Inferior parietal cortex (tissue), 1 donor: ENCODE data around the gene PEDS1.
"Not testable (repeated sequence)": the region's sequence is repeated elsewhere in the genome, so short reads cannot be mapped to it uniquely, and the experiment has no call there.

Experiments
- DNase-seq: peaks from one replicate; pipeline ENCODE4 v3.0.0-alpha.2; 2016; ENCODE audit errors: extremely low spot score

Gene PEDS1

DNA sequence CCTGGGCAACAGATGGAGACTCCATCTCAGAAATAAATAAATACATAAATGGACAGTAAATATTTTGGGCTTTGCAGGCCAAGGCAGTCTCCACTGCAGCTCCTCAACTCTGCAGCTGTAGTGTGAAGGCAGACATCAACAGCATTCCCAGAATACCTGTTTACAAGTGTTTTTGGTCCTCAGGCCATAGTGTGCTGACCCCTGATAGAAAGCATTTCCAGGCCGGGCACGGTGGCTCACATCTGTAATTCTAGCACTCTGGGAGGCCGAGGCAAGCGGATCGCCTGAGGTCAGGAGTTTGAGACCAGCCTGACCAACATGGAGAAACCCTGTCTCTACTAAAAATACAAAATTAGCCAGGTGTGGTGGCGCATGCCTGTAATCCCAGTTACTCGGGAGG lies 18.4 kb downstream of the PEDS1 start:
- not testable (repeated sequence) for DNase-seq

DNA sequence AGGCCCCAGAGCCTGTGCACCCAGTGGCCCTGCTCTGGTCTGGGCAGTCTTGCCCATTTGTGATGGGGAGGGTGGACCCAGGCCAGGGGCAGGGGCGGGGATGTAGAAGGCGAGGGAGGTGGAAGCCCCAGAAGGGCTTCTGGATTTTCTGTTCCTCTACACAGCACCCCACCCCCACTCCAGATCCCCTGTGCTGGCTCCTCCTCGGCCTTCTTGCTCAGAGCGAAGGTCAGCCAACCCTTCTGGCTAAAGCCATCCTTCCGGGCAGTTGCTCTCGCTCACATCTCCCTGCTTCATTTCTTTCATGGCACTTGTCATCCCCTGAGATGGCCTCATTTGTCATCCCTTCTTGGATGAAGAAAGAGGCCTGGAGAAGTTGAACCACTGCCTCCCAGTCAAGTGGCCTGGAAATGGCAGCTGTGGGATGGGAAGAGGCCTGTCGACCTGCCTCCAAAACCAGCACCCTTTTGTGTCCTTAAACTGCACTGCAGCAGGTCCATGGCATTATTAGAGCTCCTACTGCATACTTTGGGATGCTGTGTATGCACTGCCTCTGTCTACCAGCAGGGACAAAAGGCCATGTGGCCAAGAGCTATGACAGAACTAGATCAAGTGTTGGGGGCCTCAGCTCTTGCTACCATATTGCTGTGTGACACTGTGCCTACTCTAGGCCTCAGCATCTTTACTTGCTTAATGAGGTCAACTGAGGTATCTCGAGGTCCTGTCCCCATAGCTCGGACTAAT lies 19.9 kb downstream of the PEDS1 start:
- no peak for DNase-seq

DNA sequence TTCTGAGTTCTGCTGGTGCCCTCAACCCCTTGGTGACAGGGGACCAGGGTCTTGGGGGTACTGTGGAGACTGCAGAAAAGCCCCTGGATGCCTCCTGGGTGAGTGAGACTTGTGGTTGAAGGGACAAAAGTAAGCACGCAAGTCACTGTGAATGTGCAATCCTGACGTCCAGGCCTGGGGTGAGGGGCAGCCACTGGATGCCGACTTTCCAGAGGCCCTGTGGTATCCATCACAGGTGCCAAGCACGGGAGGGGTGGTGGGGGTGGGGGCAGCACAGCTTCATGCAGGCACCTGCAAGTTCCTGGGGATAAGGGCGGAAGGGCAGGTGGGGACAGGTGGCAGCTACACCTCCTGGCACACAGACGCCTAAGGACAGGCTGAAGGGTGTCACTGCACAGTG lies 20.5 kb downstream of the PEDS1 start:
- no peak for DNase-seq

DNA sequence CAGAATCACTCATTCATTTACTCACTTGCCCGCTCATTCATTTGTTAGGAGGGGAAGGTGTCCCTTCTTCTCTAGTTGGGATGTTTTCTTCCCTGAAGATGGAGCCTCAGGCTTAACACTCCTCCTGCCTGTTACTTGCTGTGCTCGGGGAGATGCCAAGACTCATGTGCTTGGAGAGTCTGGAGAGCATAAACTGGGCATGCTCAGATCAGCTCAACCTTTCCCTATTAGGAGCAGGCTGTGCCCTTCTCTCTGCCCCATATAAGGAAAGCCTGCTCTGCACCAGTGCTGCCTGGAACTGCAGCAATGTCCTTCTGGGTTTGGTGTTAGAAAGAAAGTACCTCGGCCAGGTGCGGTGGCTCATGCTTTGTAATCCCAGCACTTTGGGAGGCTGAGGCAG lies 22.5 kb downstream of the PEDS1 start:
- no peak for DNase-seq

DNA sequence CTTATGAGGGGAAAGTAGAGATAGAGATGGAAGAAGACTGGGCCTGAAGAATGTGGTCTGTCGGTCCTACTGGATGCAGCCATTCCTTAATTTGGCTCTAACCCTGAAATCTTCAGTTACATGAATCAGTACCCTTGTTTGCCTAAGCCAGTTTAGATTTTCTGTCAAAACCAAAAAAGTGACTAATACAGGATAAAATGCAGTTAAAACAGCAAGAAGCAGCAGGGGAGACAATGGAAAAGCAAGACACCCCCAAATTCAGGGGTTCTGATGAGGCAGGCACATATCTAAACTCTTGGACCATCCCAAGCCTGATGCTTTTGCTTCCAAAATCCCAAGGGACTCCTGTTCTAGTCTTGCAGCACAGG lies 23.2 kb downstream of the PEDS1 start:
- no peak for DNase-seq

DNA sequence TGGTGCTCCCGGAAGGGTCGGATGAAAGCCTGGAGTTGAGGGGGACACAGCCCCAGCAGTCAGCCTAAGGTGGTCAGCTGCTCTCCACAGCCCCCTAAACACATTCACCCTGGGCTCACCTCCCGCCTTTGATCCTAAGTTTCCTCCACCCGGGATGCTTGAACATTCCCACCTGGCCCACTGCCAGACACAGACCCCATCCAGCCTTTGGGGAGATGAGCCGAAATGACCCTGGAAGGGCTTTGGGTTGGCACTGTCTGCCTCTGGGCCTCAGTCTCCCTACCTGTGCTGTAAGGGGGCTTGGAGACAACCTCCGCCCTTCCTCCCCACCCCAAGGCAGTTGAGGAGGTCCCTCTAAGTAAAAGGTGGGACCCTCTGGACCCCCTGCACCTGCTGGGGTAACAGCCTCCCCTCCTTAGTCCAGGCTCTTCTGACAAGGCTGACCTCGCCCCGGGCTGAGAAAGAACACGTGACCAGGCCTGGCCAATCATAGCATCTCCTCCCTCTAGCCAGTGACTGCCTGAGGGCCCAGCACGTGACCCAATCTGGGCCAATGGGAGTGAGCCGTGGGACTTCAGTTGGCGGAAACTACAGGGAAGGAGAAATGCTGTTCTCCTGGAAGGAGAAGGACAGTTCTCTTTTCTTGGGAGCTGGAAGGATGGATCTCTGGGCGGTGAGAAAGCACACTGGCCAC lies 23.7 kb downstream of the PEDS1 start:
- no peak for DNase-seq

DNA sequence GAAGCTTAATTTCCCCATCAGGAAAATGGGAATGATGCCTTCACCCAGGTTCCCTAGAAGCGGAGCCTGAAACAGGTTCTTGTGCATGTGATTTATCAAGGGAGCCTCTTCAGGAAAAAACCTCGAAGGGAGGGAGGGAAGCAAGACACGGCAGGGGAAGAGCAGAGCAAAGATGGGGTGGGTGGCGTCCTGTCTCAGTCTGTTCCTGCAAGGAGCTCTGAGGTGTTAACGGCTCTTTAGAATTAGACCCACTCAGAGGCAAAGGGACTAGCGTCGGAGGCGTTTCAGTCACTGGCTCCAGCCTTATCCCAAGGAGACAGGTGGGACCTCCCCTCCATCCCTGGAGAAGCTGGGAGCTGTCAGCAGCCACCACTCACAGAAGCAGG lies 25.0 kb downstream of the PEDS1 start:
- no peak for DNase-seq

DNA sequence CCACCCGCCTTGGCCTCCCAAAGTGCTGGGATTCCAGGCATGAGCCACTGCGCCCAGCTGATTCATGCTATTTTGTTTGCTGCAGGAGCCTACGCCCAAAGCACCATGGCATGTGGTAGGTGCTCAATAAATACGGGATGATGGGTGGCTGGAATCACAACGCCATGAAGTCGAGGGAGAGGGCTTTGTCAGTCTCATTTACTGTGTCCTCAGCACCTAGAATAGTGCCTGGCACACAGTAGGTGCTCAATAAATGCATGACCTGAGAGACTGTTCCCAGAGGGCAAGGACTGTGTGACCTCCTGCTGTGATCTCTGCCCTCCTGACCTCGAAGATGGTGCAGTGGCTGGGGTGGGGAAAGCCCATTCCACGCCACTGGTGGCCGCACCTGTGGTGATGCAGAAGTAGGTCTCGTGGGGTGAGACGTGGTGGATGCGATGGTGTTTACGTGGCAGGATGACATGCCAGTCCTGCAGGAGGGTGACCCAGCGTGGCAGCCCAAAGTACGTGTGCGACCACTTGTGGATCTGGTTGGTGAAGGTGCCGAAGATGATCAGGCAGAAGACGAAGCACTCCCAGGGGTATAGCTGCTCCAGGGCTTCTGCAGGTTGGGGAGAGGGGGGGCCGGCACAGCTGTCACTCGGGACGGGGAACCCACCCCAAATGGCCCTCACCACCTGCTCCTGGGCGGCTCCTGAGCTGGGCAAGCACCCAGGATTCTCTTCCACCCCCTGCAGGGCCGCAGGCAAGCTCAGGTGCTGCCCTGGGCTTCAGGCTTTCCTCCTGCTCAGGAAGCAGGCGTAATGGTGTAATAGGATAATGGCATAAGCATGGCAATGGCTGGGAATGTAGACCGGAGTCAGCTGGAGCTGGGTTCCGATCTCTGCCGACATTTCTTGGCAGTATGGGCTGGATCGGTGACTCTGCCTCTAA lies 25.7 kb downstream of the PEDS1 start:
- no peak for DNase-seq

DNA sequence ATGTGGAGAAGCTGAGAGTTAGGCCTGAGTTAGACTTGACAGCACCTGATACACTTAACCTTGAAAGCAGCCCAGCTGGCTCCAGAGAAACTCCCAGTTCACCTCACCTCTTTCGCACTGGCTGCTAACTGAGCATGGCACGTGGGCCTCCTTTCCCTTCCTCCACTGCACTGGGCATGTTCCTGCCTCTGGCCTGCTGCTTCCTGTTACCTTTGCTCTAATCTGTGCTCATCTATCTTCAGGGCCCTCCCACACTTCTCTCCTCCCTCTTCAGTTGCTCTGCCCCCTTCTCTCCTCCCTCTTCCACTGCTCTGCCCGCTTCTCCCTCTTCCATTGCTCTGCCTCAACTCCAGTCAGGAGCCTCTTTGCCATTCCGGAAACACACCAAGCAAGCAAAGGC lies 26.9 kb downstream of the PEDS1 start:
- DNase-seq, result no peak

DNA sequence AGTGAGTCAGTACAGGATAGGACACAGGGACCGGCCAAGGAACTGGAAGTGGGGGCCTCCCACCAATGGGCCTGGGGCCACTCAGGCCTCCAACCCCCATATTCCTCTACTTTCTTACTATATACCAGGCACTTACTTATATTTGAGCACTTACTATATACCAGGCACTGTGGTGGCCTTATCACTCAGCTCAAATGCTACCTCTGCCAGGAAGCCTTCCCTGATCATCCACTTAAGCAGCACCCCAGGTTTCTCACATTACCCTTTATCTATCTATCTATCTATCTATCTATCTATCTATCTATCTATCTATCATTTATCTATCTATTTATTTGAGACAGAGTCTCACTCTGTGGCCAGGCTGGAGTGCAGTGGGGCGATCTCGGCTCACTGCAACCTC lies 28.2 kb downstream of the PEDS1 start:
- DNase-seq, result no peak

DNA sequence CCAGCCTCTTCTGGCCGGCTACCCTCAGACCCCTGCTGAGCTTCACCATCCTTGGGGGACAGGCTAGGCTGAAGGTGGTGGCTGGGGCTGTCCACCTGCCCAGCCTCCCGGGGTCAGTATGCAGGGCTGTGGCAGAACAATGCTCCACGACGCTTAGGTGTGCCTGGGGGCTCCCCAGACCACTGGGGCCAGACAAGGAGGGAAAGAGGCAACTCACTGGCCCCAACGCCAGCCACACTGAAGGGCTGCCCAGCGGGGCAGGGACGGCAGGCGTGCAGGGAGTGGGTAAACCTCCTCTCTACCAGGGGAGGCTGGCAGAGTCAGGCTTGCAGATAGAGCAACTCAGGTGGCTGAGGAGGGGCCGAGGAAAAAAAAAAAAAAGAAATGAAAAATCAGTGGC lies 29.0 kb downstream of the PEDS1 start:
- no peak for DNase-seq

DNA sequence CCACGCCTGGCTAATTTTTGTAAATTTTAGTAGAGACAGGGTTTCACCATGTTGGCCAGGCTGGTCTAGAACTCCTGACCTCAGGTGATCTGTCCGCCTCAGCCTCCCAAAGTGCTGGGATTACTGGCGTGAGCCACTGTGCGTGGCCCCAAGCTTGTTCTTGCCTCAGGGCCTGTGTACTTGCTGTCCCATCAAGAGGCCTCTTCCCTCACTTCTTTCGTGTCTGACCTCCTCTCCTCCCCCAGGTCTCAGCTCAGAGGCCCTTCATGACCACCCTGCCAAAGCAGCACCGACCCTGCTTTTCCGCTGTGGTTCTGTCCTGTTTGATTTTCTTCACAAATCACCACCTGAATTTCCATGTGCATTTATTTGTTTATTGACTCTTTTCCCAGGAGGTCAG lies 30.1 kb downstream of the PEDS1 start:
- DNase-seq, result no peak

DNA sequence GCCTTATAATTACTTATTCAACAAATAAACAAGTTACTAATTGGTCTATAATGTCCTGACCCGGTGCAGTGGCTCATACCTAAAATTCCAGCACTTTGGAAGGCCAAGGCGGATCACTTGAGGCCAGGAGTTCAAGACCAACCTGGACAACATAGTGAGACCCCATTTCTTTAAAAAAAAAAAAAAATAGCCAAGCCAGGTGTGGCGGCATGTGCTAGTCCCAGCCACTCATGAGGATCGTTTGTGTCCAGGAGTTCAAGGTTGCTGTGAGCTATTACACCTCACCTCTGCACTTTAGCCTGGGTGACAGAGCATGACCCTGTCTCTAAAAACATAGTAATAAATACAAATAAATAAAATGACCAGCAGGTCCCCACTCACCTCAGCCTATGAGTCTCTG lies 30.8 kb downstream of the PEDS1 start:
- no peak for DNase-seq

DNA sequence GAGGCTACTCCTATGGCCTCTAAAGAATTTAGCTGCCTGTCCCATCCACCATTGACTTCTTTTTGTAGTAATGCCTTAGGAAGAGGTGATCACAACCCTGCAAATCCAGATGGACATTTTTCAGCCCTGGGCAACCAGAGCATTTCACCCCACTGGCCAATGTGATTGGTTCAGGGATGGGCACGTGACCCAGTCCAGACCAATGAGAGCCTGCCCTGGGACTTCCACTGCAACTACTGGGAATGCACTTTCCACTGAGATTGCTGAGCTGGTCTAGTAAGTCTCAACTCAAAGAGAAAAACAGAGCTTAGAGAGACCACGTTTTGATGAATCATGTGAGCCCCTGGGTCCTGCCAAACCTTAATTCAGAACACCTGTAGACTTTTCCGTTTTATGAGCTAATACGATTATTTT lies 31.7 kb downstream of the PEDS1 start:
- no peak for DNase-seq

DNA sequence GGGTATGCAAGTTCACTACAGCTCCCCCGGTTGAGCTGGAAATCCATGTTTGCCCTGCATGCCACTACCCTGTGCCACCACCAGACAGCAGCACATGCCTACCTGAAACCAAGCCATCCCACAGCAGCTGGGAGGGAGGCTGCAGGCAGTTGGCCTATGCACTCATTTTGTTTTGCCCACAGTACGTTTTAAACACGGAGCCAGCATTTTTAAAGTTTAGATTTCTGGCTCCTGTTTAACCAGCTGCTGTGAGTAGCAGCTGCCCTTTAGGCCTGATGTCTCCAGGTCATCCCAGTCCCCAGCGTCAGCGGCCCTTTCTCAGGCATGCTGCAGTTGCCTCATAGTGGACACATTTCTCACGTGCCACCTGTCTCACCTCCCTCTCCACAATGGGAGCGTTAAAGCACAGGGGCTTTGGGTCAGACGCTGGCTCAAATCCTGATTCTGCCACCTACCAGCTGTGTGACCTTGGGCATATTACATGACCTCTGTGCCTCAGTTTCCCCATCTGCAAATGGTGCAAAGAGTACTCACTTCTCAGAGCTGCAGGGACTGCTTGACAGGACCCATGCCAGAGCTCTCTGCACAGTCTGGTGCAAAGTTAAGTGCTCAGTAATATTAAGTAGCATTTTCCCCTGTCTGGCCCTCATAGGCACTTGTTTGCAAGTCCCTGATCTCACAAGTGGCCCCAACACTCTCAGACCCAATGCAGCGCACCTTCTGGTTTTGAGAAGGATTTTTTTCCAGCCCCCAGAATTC lies 32.4 kb downstream of the PEDS1 start:
- peak; percentile 58 for DNase-seq

DNA sequence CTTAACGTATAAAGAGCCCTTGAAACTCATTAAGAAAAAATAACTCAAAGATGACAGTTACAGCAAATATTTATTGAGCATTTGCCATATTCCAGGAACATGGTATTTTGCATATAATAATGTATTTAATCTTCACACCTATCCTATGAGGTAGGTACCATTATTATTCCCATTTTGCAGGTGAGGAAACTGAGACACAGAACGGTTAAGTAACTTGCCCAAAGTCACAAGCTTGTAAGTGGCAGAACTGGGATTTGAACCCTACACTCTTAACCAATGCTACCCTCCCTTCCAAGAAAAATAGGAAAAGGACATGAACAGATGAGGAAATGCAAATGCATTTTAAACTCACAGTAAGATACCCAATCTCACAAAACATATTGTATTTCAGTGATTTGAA lies 35.3 kb downstream of the PEDS1 start:
- DNase-seq, result no peak

DNA sequence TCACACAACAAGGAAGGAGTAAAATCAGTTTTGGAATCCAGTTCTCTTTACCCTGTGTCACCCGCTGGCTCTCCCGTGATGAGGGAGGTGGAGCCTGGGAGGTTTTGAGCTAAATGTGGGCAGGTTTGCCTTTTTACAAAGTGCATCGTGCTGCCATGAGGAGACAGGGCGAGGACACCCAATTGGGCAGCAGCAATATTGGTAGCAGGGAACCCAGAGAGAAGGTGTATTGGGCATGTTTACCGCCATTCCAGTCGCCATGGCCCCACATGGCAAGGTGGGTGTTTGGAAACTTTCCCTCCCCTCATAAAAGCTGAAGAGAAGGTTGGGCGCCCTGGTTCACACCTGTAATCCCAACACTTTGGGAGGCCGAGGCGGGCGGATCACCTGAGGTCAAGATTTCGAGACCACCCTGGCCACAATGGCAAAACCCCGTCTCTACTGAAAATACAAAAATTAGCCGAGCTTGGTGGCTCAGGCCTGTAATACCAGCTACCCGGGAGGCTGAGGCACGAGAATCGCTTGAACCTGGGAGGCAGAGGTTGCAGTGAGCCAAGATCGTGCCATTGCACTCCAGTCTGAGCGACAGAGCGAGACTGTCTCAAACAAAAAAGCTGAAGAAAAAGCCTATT lies 37.0 kb downstream of the PEDS1 start:
- no peak for DNase-seq

DNA sequence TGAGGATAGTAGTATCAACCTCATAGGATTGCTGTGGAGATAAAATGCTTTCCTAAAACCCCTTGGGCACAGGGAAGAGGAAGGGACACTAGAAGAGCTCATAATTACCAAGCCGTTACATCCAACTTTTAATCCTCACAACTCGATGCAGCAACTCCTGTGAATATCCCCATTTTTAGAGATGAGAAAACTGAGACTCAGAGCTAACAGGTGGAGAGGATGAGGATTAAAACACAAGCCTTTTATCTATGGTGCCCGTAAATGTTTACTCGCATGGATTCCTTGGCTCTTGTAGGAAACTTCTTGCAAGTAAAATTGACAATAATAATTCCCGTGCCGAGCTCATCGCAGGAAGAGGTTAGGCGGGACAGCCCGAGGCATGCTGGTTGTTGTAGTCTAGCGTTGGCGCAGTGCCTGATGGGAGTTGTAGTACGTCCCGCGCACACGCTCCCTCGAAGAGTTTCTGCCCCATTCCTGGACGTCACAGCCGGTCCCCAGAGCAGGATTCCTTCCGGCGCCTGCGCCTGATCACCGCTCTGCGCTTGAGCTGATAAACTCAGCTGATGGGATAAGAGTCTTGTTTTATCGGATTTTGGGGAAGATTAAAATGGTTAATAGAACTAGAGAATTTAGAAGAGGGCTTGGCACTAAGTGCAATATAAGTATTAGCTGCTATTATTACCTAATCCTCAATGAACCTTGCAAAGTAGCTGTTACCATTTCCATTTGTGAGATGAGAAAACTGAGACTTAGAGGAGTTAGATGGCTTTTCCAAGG lies 37.7 kb downstream of the PEDS1 start:
- peak; percentile 98 for DNase-seq

DNA sequence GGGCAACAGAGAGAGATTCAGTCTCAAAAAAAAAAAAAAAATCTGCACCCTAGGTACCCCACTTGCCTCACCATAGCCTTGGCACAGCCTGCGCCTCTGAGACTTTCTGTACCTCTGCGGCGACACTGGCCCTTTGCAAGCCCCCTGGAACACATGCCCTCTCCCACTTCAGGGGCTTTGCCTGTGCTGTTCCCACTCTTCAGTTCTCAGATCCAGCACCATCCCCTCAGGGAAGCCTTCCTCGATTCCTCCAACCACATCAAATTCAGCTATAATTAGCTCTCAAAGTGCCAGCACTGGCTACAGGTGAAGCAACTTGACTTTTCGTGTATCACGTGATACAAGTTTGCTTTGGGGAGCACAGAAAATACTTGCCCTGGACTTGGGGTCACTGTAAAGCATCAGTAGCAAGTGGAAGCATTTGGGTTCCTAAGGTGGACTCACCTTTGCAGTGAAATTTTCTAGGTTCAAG lies 38.4 kb downstream of the PEDS1 start:
- no peak for DNase-seq

DNA sequence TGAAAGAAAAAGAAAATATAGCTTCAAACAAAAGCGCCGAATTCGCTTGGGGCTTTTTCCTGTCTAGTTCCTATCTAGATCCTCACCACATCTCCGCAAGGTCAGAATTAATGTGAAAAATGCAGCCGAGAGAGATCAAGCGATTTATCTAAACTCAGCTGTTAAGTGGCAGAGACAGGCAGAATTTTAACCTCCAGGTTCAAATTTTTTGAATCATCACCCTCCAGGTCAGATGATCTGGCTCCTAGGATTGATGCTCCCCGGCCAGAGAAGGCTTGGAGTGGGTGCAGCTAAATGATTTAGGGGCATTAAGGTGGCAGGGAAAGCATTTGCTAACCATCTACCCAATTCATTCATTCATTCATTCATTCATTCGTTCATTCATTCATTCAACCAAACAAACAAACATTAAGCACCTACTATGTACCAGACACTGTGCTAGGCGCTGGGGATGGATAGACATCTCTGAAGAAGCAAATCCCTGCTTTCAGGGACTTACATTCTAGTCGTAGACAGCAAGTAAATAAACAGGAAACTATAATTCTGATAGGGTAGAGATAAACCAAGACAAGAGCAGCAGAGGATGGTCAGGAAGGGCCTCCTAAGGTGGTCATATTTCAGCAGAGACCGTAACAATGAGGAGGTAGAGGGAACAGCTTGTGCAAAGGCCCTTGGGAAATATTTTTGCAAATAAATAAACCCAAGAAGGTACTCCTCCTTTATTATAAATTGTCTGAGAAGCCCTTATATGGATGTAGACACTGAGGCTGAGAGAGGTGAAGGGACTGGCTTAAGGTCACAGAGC lies 39.9 kb downstream of the PEDS1 start:
- DNase-seq, result no peak
